ENCODE results near the gene KCNK3.
A peak's percentile ranks its signal among the peaks of the same experiment; 100 is the strongest.
"Not testable (repeated sequence)": the region's sequence is repeated elsewhere in the genome, so short reads cannot be mapped to it uniquely, and the experiment has no call there.

The KCNK3 gene

GRCh38 chr2:26745609-26746327 lies 53.2 kb downstream of the KCNK3 start:
- H2AFZ ChIP-seq (ENCODE audit: low read depth, low read length), result no peak overlapping the region
- no peaks in the 10 kb centered on the region for H3K79me2 ChIP-seq (ENCODE audit: low read length)
- no peaks in the 10 kb centered on the region for H3K27me3 ChIP-seq (ENCODE audit: low read depth, low read length)
- peak overlapping the region; percentile 8; the same call in 1 of the 2 replicates for H3K4me2 ChIP-seq (ENCODE audit: low read length)
- H3K36me3 ChIP-seq (replicated peaks; ENCODE audit: low read depth, low read length), result no peaks in the 10 kb centered on the region
- H3K4me1 ChIP-seq (ENCODE audit: low read length), result no peaks in the 10 kb centered on the region
- H3K9ac ChIP-seq (ENCODE audit: low read length), result no peak overlapping the region
- no peaks in the 10 kb centered on the region for H3K9me3 ChIP-seq (ENCODE audit: insufficient read depth, low read length)
- peak; percentile 91 for TF ChIP-seq CTCF (IDR thresholded peaks at IDR 0.05; ENCODE audit: low read depth, low read length)
- no peak for TF ChIP-seq EZH2phosphoT487 (IDR thresholded peaks at IDR 0.05; ENCODE audit: low read depth)
- no peak overlapping the region for H3K27ac ChIP-seq (ENCODE audit: low read length)
- H3K4me3 ChIP-seq (ENCODE audit: low read length), result no peak overlapping the region
- H4K20me1 ChIP-seq (ENCODE audit: insufficient read depth, low read length), result no peaks in the 10 kb centered on the region

- no peak overlapping the region for H2AFZ ChIP-seq (ENCODE audit: low read depth, low read length)
- no peaks in the 10 kb centered on the region for H3K79me2 ChIP-seq (ENCODE audit: low read length)
- no peak overlapping the region for H3K4me2 ChIP-seq (ENCODE audit: low read length)
- no peaks in the 10 kb centered on the region for H3K4me1 ChIP-seq (ENCODE audit: low read length)
- H3K27me3 ChIP-seq (ENCODE audit: low read depth, low read length), result no peaks in the 10 kb centered on the region
- H3K36me3 ChIP-seq (replicated peaks; ENCODE audit: low read depth, low read length), result no peaks in the 10 kb centered on the region
- H3K9me3 ChIP-seq (ENCODE audit: insufficient read depth, low read length), result no peaks in the 10 kb centered on the region
- H3K9ac ChIP-seq (ENCODE audit: low read length), result no peak overlapping the region
- H4K20me1 ChIP-seq (ENCODE audit: insufficient read depth, low read length), result no peaks in the 10 kb centered on the region
- TF ChIP-seq EZH2phosphoT487 (IDR thresholded peaks at IDR 0.05; ENCODE audit: low read depth), result no peak
- TF ChIP-seq CTCF (IDR thresholded peaks at IDR 0.05; ENCODE audit: low read depth, low read length), result no peak
- no peak overlapping the region for H3K27ac ChIP-seq (ENCODE audit: low read length)
- no peak overlapping the region for H3K4me3 ChIP-seq (ENCODE audit: low read length)
Measured at GRCh38 chr2:26746934-26747333, 54.4 kb downstream of the KCNK3 start.

- H3K27ac ChIP-seq (ENCODE audit: low read length); H3K9ac ChIP-seq (ENCODE audit: low read length); H3K4me2 ChIP-seq (ENCODE audit: low read length): not testable (repeated sequence)
Measured at GRCh38 chr2:26749787-26750420, 57.4 kb downstream of the KCNK3 start.

GRCh38 chr2:26750467-26750866 lies 57.9 kb downstream of the KCNK3 start:
- H3K4me1 ChIP-seq (ENCODE audit: low read length), result not testable (repeated sequence)

More at GRCh38 chr2:26749787-26750420, 57.4 kb downstream of the KCNK3 start:
- not testable (repeated sequence) for H3K4me3 ChIP-seq (ENCODE audit: low read length); H3K79me2 ChIP-seq (ENCODE audit: low read length); H3K27me3 ChIP-seq (ENCODE audit: low read depth, low read length); H3K9me3 ChIP-seq (ENCODE audit: insufficient read depth, low read length); H2AFZ ChIP-seq (ENCODE audit: low read depth, low read length); H3K4me1 ChIP-seq (ENCODE audit: low read length); H3K36me3 ChIP-seq (replicated peaks; ENCODE audit: low read depth, low read length); H4K20me1 ChIP-seq (ENCODE audit: insufficient read depth, low read length)

GRCh38 chr2:26752656-26753055 lies 60.1 kb downstream of the KCNK3 start:
- H3K27me3 ChIP-seq (ENCODE audit: low read depth, low read length), result no peaks in the 10 kb centered on the region
- no peak for TF ChIP-seq EZH2phosphoT487 (IDR thresholded peaks at IDR 0.05; ENCODE audit: low read depth)
- TF ChIP-seq CTCF (IDR thresholded peaks at IDR 0.05; ENCODE audit: low read depth, low read length), result no peak
- H3K27ac ChIP-seq (ENCODE audit: low read length), result no peak overlapping the region
- peaks cover 10% of the 10 kb centered on the region for H3K4me1 ChIP-seq (ENCODE audit: low read length)
- H3K79me2 ChIP-seq (ENCODE audit: low read length), result no peaks in the 10 kb centered on the region
- H3K4me3 ChIP-seq (ENCODE audit: low read length), result no peak overlapping the region
- H2AFZ ChIP-seq (ENCODE audit: low read depth, low read length), result no peak overlapping the region
- no peaks in the 10 kb centered on the region for H3K9me3 ChIP-seq (ENCODE audit: insufficient read depth, low read length)
- no peak overlapping the region for H3K9ac ChIP-seq (ENCODE audit: low read length)
- H3K4me2 ChIP-seq (ENCODE audit: low read length), result no peak overlapping the region
- no peaks in the 10 kb centered on the region for H3K36me3 ChIP-seq (replicated peaks; ENCODE audit: low read depth, low read length)
- no peaks in the 10 kb centered on the region for H4K20me1 ChIP-seq (ENCODE audit: insufficient read depth, low read length)

More at GRCh38 chr2:26750467-26750866, 57.9 kb downstream of the KCNK3 start:
- H4K20me1 ChIP-seq (ENCODE audit: insufficient read depth, low read length); H3K4me2 ChIP-seq (ENCODE audit: low read length); H2AFZ ChIP-seq (ENCODE audit: low read depth, low read length); H3K9ac ChIP-seq (ENCODE audit: low read length); H3K9me3 ChIP-seq (ENCODE audit: insufficient read depth, low read length); H3K27ac ChIP-seq (ENCODE audit: low read length); H3K36me3 ChIP-seq (replicated peaks; ENCODE audit: low read depth, low read length); H3K4me3 ChIP-seq (ENCODE audit: low read length); H3K79me2 ChIP-seq (ENCODE audit: low read length); H3K27me3 ChIP-seq (ENCODE audit: low read depth, low read length): not testable (repeated sequence)

All from OCI-LY3 (cell line).